T-helper 17 cell (primary cell): ENCODE results near the gene TXNRD2. TPM values are rescaled to one million over a fixed set of nuclear protein-coding genes. Genes with fewer than 3 reads are reported as not detected.
"Not testable (repeated sequence)": the region's sequence is repeated elsewhere in the genome, so short reads cannot be mapped to it uniquely, and the experiment has no call there.

Experiments used
- ATAC-seq: fragments of 150-1000 bp; cut with Tn5 transposase; 2 replicates; pipeline ENCODE4 v1.10.0; 2021; ENCODE audit warnings: mild to moderate bottlenecking, moderate library complexity
- DNase-seq, 3 donors: peaks; one replicate each; pipeline versions ENCODE4 v3.0.0 to v3.0.0-alpha.2; 2020 to 2021
- H3K9me3 ChIP-seq: one replicate; pipeline ENCODE4 v1.7.0; 2013; ENCODE audit warnings: low read length, mild to moderate bottlenecking; ENCODE audit not compliant: control insufficient read depth, poor library complexity, severe bottlenecking
- H3K27ac Mint-ChIP-seq: one replicate; pipeline ENCODE4 v1.8.0; 2022; ENCODE audit warnings: mild to moderate bottlenecking, moderate library complexity, mixed read lengths
- H3K27me3 Mint-ChIP-seq: one replicate; pipeline ENCODE4 v1.8.0; 2022; ENCODE audit warnings: mixed read lengths
- H3K36me3 Mint-ChIP-seq: one replicate; pipeline ENCODE4 v1.8.0; 2022; ENCODE audit warnings: low read depth, mixed read lengths
- H3K4me1 Mint-ChIP-seq: one replicate; pipeline ENCODE4 v1.8.0; 2022; ENCODE audit warnings: mild to moderate bottlenecking, mixed read lengths
- H3K4me3 Mint-ChIP-seq: one replicate; pipeline ENCODE4 v1.8.0; 2022; ENCODE audit warnings: mild to moderate bottlenecking, moderate library complexity, mixed read lengths
- total RNA-seq, 4 donors: library from RNA in 2 of 4; stranded (reverse) in 2 of 4; gene quantifications; one replicate each; pipeline ENCODE4 v1.2.3 and lab custom pipeline; 2022 to 2026

TXNRD2 gene
- total RNA-seq, 2 donors from 2014 or later: 16.8 to 25.6 TPM

- ATAC-seq (no peak), DNase-seq (no peak)
- Mint-ChIP-seq H3K27ac (no peak overlapping the region), H3K27me3 (no peaks in the 10 kb centered on the region), H3K4me1 (peaks cover 16% of the 10 kb centered on the region), H3K36me3 (no peaks in the 10 kb centered on the region), H3K4me3 (no peak overlapping the region)
- no peaks in the 10 kb centered on the region for H3K9me3 ChIP-seq
Observed at GRCh38 chr22:19840955-19841640, 100.5 kb downstream of the TXNRD2 start.

GRCh38 chr22:19840059-19840458 is 101.6 kb downstream of the TXNRD2 start:
- Mint-ChIP-seq H3K4me1 (peaks cover 21% of the 10 kb centered on the region), H3K27me3 (no peaks in the 10 kb centered on the region), H3K36me3 (no peaks in the 10 kb centered on the region), H3K4me3 (no peak overlapping the region), H3K27ac (peak overlapping the region; percentile 19)
- ATAC-seq (no peak), DNase-seq (no peak)
- no peaks in the 10 kb centered on the region for H3K9me3 ChIP-seq

GRCh38 chr22:19837915-19838314 is 103.7 kb downstream of the TXNRD2 start:
- no peak overlapping the region for H3K27ac Mint-ChIP-seq
- ATAC-seq: no peak
- H3K4me3 Mint-ChIP-seq: no peak overlapping the region
- H3K27me3 Mint-ChIP-seq: no peaks in the 10 kb centered on the region
- H3K36me3 Mint-ChIP-seq: no peaks in the 10 kb centered on the region
- peaks cover 22% of the 10 kb centered on the region for H3K4me1 Mint-ChIP-seq
- DNase-seq: no peak
- H3K9me3 ChIP-seq: no peaks in the 10 kb centered on the region

GRCh38 chr22:19836512-19836911 is 105.1 kb downstream of the TXNRD2 start:
- Mint-ChIP-seq H3K36me3 (no peaks in the 10 kb centered on the region), H3K27me3 (no peaks in the 10 kb centered on the region), H3K4me3 (no peak overlapping the region), H3K27ac (peak overlapping the region; percentile 75), H3K4me1 (peaks cover 19% of the 10 kb centered on the region)
- ATAC-seq (no peak), DNase-seq (no peak)
- no peaks in the 10 kb centered on the region for H3K9me3 ChIP-seq

- Mint-ChIP-seq H3K4me1 (peaks cover 19% of the 10 kb centered on the region), H3K27ac (peak overlapping the region; percentile 75)
- no peak for ATAC-seq
Observed at GRCh38 chr22:19834599-19834998, 107.0 kb downstream of the TXNRD2 start.

GRCh38 chr22:19833327-19833726 is 108.3 kb downstream of the TXNRD2 start:
- not testable (repeated sequence) for ATAC-seq, H3K27me3 Mint-ChIP-seq, DNase-seq, H3K9me3 ChIP-seq, H3K27ac Mint-ChIP-seq, H3K36me3 Mint-ChIP-seq, H3K4me3 Mint-ChIP-seq
- H3K4me1 Mint-ChIP-seq: peaks cover 16% of the 10 kb centered on the region

More at GRCh38 chr22:19834599-19834998, 107.0 kb downstream of the TXNRD2 start:
- Mint-ChIP-seq H3K36me3 (no peaks in the 10 kb centered on the region), H3K27me3 (no peaks in the 10 kb centered on the region), H3K4me3 (no peak overlapping the region)
- no peaks in the 10 kb centered on the region for H3K9me3 ChIP-seq
- no peak for DNase-seq

GRCh38 chr22:19832476-19833108 is 109.0 kb downstream of the TXNRD2 start:
- H3K36me3 Mint-ChIP-seq: no peaks in the 10 kb centered on the region
- no peaks in the 10 kb centered on the region for H3K9me3 ChIP-seq
- H3K27ac Mint-ChIP-seq: no peak overlapping the region
- DNase-seq (no peak), ATAC-seq (no peak)
- H3K4me1 Mint-ChIP-seq: peaks cover 16% of the 10 kb centered on the region
- H3K27me3 Mint-ChIP-seq: no peaks in the 10 kb centered on the region
- H3K4me3 Mint-ChIP-seq: no peak overlapping the region

GRCh38 chr22:19831979-19832378 is 109.6 kb downstream of the TXNRD2 start:
- H3K4me3 Mint-ChIP-seq, H3K27me3 Mint-ChIP-seq, H3K9me3 ChIP-seq, H3K27ac Mint-ChIP-seq, H3K36me3 Mint-ChIP-seq, ATAC-seq, DNase-seq: not testable (repeated sequence)
- H3K4me1 Mint-ChIP-seq: peaks cover 16% of the 10 kb centered on the region

- no peak for DNase-seq
- H3K9me3 ChIP-seq: no peaks in the 10 kb centered on the region
- H3K27me3 Mint-ChIP-seq: no peaks in the 10 kb centered on the region
- peaks cover 12% of the 10 kb centered on the region for H3K4me1 Mint-ChIP-seq
- ATAC-seq: no peak
- no peak overlapping the region for H3K27ac Mint-ChIP-seq
- H3K4me3 Mint-ChIP-seq: no peak overlapping the region
- peaks cover 2% of the 10 kb centered on the region for H3K36me3 Mint-ChIP-seq
Observed at GRCh38 chr22:19831016-19831415, 110.6 kb downstream of the TXNRD2 start.

GRCh38 chr22:19828035-19828401 is 113.6 kb downstream of the TXNRD2 start:
- Mint-ChIP-seq H3K27ac (no peak overlapping the region), H3K27me3 (no peaks in the 10 kb centered on the region), H3K4me1 (peaks cover 6% of the 10 kb centered on the region), H3K36me3 (peaks cover 2% of the 10 kb centered on the region), H3K4me3 (no peak overlapping the region)
- no peaks in the 10 kb centered on the region for H3K9me3 ChIP-seq
- ATAC-seq: no peak
- no peak for DNase-seq

GRCh38 chr22:19827341-19828034 is 114.1 kb downstream of the TXNRD2 start:
- DNase-seq (no peak), ATAC-seq (no peak)
- H3K9me3 ChIP-seq: no peaks in the 10 kb centered on the region
- Mint-ChIP-seq H3K36me3 (peaks cover 2% of the 10 kb centered on the region), H3K27me3 (no peaks in the 10 kb centered on the region), H3K27ac (no peak overlapping the region), H3K4me1 (peaks cover 6% of the 10 kb centered on the region), H3K4me3 (no peak overlapping the region)

GRCh38 chr22:19826619-19826950 is 115.0 kb downstream of the TXNRD2 start:
- Mint-ChIP-seq H3K36me3 (peaks cover 2% of the 10 kb centered on the region), H3K27ac (no peak overlapping the region), H3K27me3 (no peaks in the 10 kb centered on the region), H3K4me3 (no peak overlapping the region), H3K4me1 (peaks cover 6% of the 10 kb centered on the region)
- no peak for DNase-seq
- H3K9me3 ChIP-seq: no peaks in the 10 kb centered on the region
- no peak for ATAC-seq

GRCh38 chr22:19825904-19826618 is 115.6 kb downstream of the TXNRD2 start:
- Mint-ChIP-seq H3K36me3 (peaks cover 2% of the 10 kb centered on the region), H3K27me3 (no peaks in the 10 kb centered on the region), H3K27ac (no peak overlapping the region), H3K4me3 (no peak overlapping the region), H3K4me1 (peaks cover 6% of the 10 kb centered on the region)
- no peaks in the 10 kb centered on the region for H3K9me3 ChIP-seq
- DNase-seq (no peak), ATAC-seq (no peak)
